A673 (cell line): ENCODE results near the gene ZNF213. TPM values are rescaled to one million over a fixed set of nuclear protein-coding genes. Genes with fewer than 3 reads are reported as not detected.

Experiments used
- BruUV-seq: library from RNA; stranded (reverse); fragments of 400-500 nt; replicated peaks from 2 replicates; lab custom pipeline; 2021; lab: Mats Ljungman, UMichigan
- CTCF ChIA-PET: fragments of 300-600 bp; sonication (Branson Sonifier 250); formaldehyde crosslinking; loops from one replicate; lab custom pipeline; 2022; ENCODE audit warnings: antibody characterized with exemption; lab: Charles Lee
- POLR2A ChIA-PET: fragments of 300-600 bp; sonication (Branson Sonifier 250); formaldehyde crosslinking; loops from one replicate; lab custom pipeline; 2022; ENCODE audit warnings: antibody characterized with exemption; ENCODE audit not compliant: low non-redundant PET; lab: Charles Lee
- DNase-seq: peaks from one replicate; pipeline ENCODE4 v3.0.0-alpha.2; 2015; ENCODE audit warnings: low spot score
- H3K27ac ChIP-seq: fragments of 200-600 bp; sonication (generic); 2 replicates; pipeline ENCODE4 v1.5.1; 2016; ENCODE audit warnings: mixed run types, low read depth, mild to moderate bottlenecking, mixed read lengths, antibody characterized with exemption, low read length; ENCODE audit not compliant: poor library complexity, severe bottlenecking
- H3K27me3 ChIP-seq: fragments of 200-600 bp; sonication (generic); replicated peaks from 2 replicates; pipeline ENCODE4 v1.6.1; 2017; ENCODE audit warnings: mixed run types, low read depth, mild to moderate bottlenecking, mixed read lengths, antibody characterized with exemption, low read length; ENCODE audit not compliant: insufficient read depth, poor library complexity
- H3K36me3 ChIP-seq: fragments of 200-600 bp; sonication (generic); 2 replicates; pipeline ENCODE4 v1.6.1; 2016; ENCODE audit warnings: mixed run types, mild to moderate bottlenecking, mixed read lengths, antibody characterized with exemption, low read length; ENCODE audit not compliant: insufficient read depth, poor library complexity, severe bottlenecking
- H3K4me1 ChIP-seq: fragments of 200-600 bp; sonication (generic); 2 replicates; pipeline ENCODE4 v1.6.1; 2017; ENCODE audit warnings: mixed run types, mild to moderate bottlenecking, mixed read lengths, antibody characterized with exemption, low read length; ENCODE audit not compliant: insufficient read depth, poor library complexity, severe bottlenecking
- H3K4me3 ChIP-seq: fragments of 200-600 bp; sonication (generic); 2 replicates; pipeline ENCODE4 v1.5.1; 2016; ENCODE audit warnings: low read depth, mixed run types, mild to moderate bottlenecking, mixed read lengths, low read length; ENCODE audit not compliant: poor library complexity, severe bottlenecking
- H3K9me3 ChIP-seq: fragments of 200-600 bp; sonication (generic); 2 replicates; pipeline ENCODE4 v1.6.1; 2016; ENCODE audit warnings: mixed run types, low read depth, mild to moderate bottlenecking, mixed read lengths, antibody characterized with exemption, low read length; ENCODE audit not compliant: poor library complexity, severe bottlenecking
- CTCF ChIP-seq: fragments of 300-800, 200-600 bp; sonication (generic); conservative IDR thresholded peaks from 2 replicates; pipeline ENCODE4 v1.5.1; 2017; ENCODE audit warnings: low read depth, mild to moderate bottlenecking, antibody characterized with exemption, low read length, moderate library complexity, mixed read lengths
- EZH2 ChIP-seq: fragments of 200-600 bp; sonication (generic); IDR thresholded peaks from 2 replicates; pipeline ENCODE4 v1.6.1; 2017; ENCODE audit warnings: borderline replicate concordance, low read depth, mild to moderate bottlenecking, mixed read lengths, antibody characterized with exemption, low read length; ENCODE audit not compliant: poor library complexity, severe bottlenecking
- intact Hi-C: fragments of 100-400 bp; cut with micrococcal nuclease; formaldehyde crosslinking; loops from one replicate; pipeline ENCODE4 v1.10.0; 2022; ENCODE audit not compliant: unreplicated experiment
- total RNA-seq: library from RNA; stranded (reverse); gene quantifications from 2 replicates; pipeline ENCODE4 v1.2.3, GENCODE V29; 2021

The ZNF213 gene
- total RNA-seq, 1 experiment from 2014 or later = 16.0 TPM

GRCh38 chr16:3119701-3120408 lies 15.0 kb upstream of the ZNF213 start:
- no peak for DNase-seq
- H3K27ac ChIP-seq = no peak overlapping the region
- TF ChIP-seq EZH2 = no peak
- no peak for TF ChIP-seq CTCF
- H3K27me3 ChIP-seq = no peaks in the 10 kb centered on the region
- intact Hi-C loops = no loop called here
- no peak overlapping the region for H3K4me3 ChIP-seq
- ChIA-PET CTCF (interaction anchor here (0.5 kb wide), 1 partner anchor 91 kb away, joined by 5 read pairs; no protein-coding TSS in a partner anchor), POLR2A (no interaction called here)
- no TSS peak for BruUV-seq
- H3K9me3 ChIP-seq = no peaks in the 10 kb centered on the region
- no peaks in the 10 kb centered on the region for H3K4me1 ChIP-seq
- H3K36me3 ChIP-seq = peaks cover 8% of the 10 kb centered on the region

DNA sequence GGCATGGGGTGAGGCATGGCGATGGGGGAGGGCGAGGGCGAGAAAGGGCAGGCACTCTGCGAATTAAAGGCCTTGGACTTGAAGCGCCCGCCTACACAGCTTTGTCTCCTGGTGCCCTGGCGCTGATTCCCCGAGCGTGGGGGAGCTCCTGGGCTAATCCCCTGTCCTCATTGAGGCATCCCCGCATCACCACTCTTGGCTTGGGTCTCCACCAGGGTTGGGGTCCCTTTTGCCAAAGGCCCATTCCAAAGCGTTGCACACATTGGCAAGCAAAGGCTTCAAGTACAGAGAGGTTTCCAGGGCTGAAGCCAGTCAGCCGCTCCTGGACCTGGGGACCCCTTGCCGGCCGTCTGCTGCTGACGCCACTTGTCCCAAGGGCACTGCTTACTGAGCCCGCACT lies 14.4 kb upstream of the ZNF213 start:
- BruUV-seq = no TSS peak
- Histone ChIP-seq H3K4me1 (no peaks in the 10 kb centered on the region), H3K9me3 (no peaks in the 10 kb centered on the region), H3K27ac (no peak overlapping the region), H3K27me3 (no peaks in the 10 kb centered on the region), H3K36me3 (peaks cover 6% of the 10 kb centered on the region), H3K4me3 (no peak overlapping the region)
- ChIA-PET POLR2A (no interaction called here), CTCF (interaction anchor here (0.5 kb wide), 1 partner anchor 92 kb away, joined by 5 read pairs; no protein-coding TSS in a partner anchor)
- TF ChIP-seq CTCF (no peak), EZH2 (no peak)
- no peak for DNase-seq
- intact Hi-C loops = no loop called here

GRCh38 chr16:3121851-3122467 lies 12.9 kb upstream of the ZNF213 start:
- POLR2A ChIA-PET = interaction anchor here (0.6 kb wide), 2 partner anchors 9 to 13 kb away, joined by 3 to 15 read pairs; no protein-coding TSS in a partner anchor
- no peaks in the 10 kb centered on the region for H3K4me1 ChIP-seq
- BruUV-seq = no TSS peak

More at GRCh38 chr16:3121851-3122467, 12.9 kb upstream of the ZNF213 start:
- TF ChIP-seq EZH2 (no peak), CTCF (no peak)
- Histone ChIP-seq H3K27ac (no peak overlapping the region), H3K27me3 (no peaks in the 10 kb centered on the region), H3K9me3 (no peaks in the 10 kb centered on the region), H3K36me3 (peaks cover 6% of the 10 kb centered on the region), H3K4me3 (no peak overlapping the region)
- CTCF ChIA-PET = interaction anchor here (0.7 kb wide), 1 partner anchor 47 kb away, joined by 3 read pairs; no protein-coding TSS in a partner anchor
- intact Hi-C loops = no loop called here
- no peak for DNase-seq
